Measurements from ENCODE around the gene LGR6. TPM values are rescaled to one million over a fixed set of nuclear protein-coding genes. Genes with fewer than 3 reads are reported as not detected.
A peak's percentile ranks its signal among the peaks of the same experiment; 100 is the strongest.
"Not testable (repeated sequence)": the region's sequence is repeated elsewhere in the genome, so short reads cannot be mapped to it uniquely, and the experiment has no call there.

Gene LGR6
- total RNA-seq, 2 donors from 2014 or later, result 0.21 TPM; not detected in 1

DNA sequence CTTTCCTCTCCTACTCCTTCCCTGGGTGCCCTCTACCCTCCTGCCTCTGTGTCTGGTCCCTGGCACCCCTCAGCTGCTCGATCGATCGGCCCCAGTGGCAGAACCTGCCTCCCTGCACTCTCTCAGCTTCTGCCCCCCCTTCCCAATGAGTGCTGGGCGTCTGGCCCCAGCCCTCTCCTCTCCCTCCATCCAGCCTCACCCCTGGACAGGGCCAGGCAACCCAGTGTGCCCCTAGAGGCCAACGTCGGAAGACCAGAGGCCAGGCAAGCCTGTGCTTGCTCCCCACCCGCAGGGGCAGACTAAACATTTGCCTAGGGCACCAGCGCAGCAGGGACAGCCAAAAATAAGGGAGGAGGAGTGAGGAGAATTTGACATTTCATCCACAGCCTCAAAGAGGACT lies 43.5 kb downstream of the LGR6 start:
- peak; percentile 66 for ATAC-seq (replicated peaks)
- H3K27me3 Mint-ChIP-seq, result peaks cover 19% of the 10 kb centered on the region
- H3K4me3 Mint-ChIP-seq, result no peak overlapping the region
- H3K36me3 Mint-ChIP-seq (ENCODE audit: low read depth), result no peaks in the 10 kb centered on the region
- peaks cover 4% of the 10 kb centered on the region for H3K4me1 Mint-ChIP-seq
- H3K9me3 Mint-ChIP-seq, result no peaks in the 10 kb centered on the region
- H3K27ac Mint-ChIP-seq, result no peak overlapping the region

DNA sequence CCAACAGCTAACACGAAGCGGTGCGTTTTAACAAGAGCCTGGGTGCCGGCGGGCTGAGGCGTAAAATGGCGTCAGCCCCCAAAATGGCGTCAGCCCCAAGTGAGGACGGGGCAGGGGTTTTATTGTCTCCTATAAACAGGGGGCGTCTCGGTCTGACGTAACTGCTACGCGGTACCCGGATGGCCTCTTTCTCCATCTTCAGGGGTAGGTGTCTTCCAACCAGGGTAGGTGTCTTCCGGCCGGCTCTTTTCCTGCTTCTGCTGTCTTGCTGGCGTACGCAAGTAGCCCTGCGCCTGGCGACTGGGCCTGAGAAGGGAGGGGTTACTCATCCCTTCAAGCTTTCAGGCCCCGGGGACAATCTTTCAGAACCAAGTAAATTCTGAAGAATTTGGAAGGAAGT lies 45.3 kb downstream of the LGR6 start:
- Mint-ChIP-seq H3K9me3 (no peaks in the 10 kb centered on the region), H3K4me1 (peaks cover 4% of the 10 kb centered on the region), H3K36me3 (ENCODE audit: low read depth) (no peaks in the 10 kb centered on the region), H3K27ac (no peak overlapping the region), H3K27me3 (peaks cover 22% of the 10 kb centered on the region), H3K4me3 (no peak overlapping the region)
- no peak for ATAC-seq (replicated peaks)

DNA sequence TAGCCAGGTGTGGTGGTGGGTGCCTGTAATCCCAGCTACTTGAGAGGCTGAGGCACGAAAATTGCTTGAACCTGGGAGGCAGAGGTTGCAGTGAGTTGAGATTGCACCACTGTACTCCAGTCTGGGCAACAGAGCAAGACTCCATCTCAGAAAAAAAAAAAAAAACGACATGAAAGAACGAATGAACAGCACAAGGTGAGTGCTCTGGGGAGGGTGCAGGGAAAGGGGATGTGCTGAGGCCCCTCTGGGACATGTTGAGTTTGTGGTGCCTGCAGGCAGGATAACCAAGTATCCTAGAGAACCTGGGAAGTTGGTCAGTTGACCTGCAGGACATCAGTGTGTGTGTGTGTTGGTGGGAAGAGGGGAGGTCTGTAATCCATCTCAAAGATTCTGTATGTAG lies 46.6 kb downstream of the LGR6 start:
- not testable (repeated sequence) for H3K4me1 Mint-ChIP-seq; H3K4me3 Mint-ChIP-seq; ATAC-seq (replicated peaks); H3K9me3 Mint-ChIP-seq; H3K27ac Mint-ChIP-seq; H3K36me3 Mint-ChIP-seq (ENCODE audit: low read depth)
- peaks cover 22% of the 10 kb centered on the region for H3K27me3 Mint-ChIP-seq

DNA sequence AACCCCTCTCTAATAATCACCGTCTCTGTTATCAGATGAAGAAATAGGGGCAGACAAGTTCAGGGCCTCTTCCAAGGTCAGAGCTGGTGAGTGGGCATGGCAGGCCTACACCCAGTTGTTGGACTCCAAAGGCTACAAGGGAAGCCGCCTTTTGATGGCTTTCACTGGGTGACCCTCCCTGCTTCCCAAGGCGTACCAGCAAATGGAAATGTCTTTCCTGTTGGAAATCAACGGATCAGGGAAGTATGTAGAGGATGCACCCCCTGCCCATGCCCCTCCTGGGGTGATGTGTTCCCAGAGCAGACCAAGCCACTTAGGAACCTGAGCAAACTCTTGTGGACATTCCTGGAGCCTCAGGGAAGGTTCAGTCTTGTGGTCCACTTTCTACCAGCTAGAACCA lies 47.4 kb downstream of the LGR6 start:
- Mint-ChIP-seq H3K4me3 (no peak overlapping the region), H3K36me3 (ENCODE audit: low read depth) (no peaks in the 10 kb centered on the region), H3K4me1 (peaks cover 4% of the 10 kb centered on the region), H3K9me3 (no peaks in the 10 kb centered on the region), H3K27me3 (peaks cover 21% of the 10 kb centered on the region), H3K27ac (no peak overlapping the region)
- no peak for ATAC-seq (replicated peaks)

DNA sequence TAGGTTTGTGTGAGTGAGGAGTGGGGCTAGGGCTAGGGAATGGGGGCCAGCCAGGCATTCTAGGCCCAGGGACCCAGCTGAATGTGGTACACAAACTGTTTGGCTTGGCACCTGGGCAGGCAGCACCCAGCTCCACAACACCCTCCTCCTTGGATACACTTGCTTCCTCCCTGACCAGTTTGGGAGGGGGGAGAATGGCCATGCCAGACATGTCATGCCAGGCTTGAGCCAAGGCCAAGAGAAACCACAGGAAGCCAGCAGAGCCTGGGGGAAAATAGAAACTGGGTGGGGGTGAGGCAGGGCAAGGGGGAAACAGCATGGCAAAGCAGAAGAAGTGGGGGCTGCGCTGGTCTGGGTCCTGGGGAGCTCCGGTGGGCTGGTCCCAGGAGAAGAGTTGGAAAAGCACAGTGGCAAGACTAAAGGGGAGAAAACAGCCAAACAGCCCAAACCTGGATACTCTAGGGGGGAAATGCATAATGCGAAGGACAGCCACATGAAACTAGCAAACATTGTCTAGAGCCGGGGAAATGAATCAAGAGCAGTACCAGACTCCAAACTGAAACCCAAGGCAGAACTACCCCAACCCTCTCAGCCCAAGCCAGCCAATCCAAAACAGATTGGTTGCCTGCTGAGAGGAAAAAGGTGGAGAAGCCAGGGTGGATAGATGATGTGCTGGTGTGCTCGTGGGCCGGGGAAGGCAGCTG lies 47.9 kb downstream of the LGR6 start:
- H3K4me1 Mint-ChIP-seq, result peaks cover under 1% of the 10 kb centered on the region
- H3K4me3 Mint-ChIP-seq, result no peak overlapping the region
- no peak overlapping the region for H3K27ac Mint-ChIP-seq
- no peak for ATAC-seq (replicated peaks)
- no peaks in the 10 kb centered on the region for H3K36me3 Mint-ChIP-seq (ENCODE audit: low read depth)
- H3K27me3 Mint-ChIP-seq, result peaks cover 16% of the 10 kb centered on the region
- no peaks in the 10 kb centered on the region for H3K9me3 Mint-ChIP-seq

DNA sequence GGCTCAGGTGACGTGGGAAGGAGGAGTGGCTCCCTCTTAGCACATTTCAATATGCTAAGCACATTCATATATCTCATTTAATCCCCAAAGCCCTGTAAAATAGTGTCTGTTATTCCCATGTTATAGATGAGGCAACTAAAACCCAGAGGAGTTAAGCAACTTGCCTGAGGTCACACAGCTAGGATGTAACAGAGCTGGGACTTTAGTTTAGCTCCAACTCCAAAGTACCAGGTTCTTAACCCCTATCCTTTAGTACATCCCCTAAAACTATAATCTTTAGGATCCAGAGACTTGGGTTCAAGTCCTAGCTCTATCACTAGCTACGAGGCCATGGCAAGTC lies 48.5 kb downstream of the LGR6 start:
- no peaks in the 10 kb centered on the region for H3K36me3 Mint-ChIP-seq (ENCODE audit: low read depth)
- no peaks in the 10 kb centered on the region for H3K9me3 Mint-ChIP-seq
- no peaks in the 10 kb centered on the region for H3K4me1 Mint-ChIP-seq
- peaks cover 15% of the 10 kb centered on the region for H3K27me3 Mint-ChIP-seq
- ATAC-seq (replicated peaks), result no peak
- H3K4me3 Mint-ChIP-seq, result no peak overlapping the region
- H3K27ac Mint-ChIP-seq, result no peak overlapping the region

DNA sequence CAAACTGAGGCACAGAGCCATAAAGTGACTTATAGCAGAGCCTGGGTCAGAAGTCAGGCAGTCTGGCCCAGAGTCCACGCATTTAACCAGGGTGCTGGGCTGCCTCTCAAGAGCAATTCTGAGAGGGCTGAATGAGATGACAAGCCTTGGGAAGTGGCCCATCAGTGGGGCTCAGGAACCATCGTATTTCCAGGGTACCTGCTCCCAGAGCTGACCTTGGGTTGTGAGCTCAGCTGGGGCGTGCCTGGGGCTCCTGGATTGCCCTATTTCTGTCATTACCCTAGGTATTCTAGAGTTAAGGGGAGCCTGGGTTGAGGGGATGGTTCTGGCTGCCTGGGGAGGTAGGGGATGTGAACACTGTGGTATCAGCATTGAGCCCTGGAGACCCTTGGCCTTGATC lies 49.4 kb downstream of the LGR6 start:
- Mint-ChIP-seq H3K27ac (no peak overlapping the region), H3K4me1 (no peaks in the 10 kb centered on the region), H3K27me3 (peaks cover 12% of the 10 kb centered on the region), H3K4me3 (no peak overlapping the region), H3K36me3 (ENCODE audit: low read depth) (no peaks in the 10 kb centered on the region), H3K9me3 (no peaks in the 10 kb centered on the region)
- no peak for ATAC-seq (replicated peaks)

DNA sequence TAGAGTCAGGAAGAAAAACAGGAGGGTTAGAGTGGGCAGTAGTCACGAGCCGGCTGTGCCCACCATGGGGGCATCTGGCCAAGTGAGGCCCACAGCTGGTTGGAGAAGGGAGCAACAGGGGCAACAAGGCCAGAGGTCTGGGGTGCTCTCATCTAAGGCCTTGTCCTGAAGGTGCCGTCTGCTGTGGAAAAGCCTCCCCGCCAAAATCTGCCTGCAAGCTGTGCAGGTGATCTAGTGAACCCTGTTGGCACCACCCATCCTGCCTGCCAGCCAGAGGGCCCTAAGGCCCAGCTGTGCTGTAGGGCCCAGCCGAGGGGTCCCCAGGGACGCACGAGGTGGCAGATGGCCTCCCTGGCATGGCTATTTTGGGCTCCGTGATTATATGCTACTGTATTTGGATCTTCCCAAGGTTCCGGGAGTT lies 51.3 kb downstream of the LGR6 start:
- H3K9me3 Mint-ChIP-seq, result no peaks in the 10 kb centered on the region
- ATAC-seq (replicated peaks), result no peak

DNA sequence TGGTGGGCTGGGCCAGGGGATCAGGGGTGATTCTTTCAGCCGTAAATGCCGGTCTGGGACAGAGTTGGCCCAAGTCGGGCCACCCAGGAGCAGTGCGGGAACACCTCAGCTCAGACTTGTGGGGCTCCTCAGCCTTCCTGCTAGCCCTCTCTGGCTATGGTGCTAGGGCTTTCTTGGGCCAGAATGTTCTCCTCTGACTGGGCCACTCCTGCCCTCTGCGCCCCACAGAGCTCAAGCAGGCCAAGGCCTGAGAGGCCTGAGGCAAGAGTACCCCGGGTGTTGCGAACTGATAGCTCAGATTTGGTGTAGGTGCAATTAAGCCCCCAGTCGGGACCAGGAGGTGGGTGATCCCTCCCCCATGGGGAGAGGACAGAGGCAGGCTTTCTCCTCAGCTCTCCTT lies 51.8 kb downstream of the LGR6 start:
- Mint-ChIP-seq H3K36me3 (ENCODE audit: low read depth) (no peaks in the 10 kb centered on the region), H3K4me1 (no peaks in the 10 kb centered on the region), H3K27ac (no peak overlapping the region), H3K4me3 (no peak overlapping the region), H3K9me3 (no peaks in the 10 kb centered on the region), H3K27me3 (peaks cover 13% of the 10 kb centered on the region)
- ATAC-seq (replicated peaks), result no peak

More for the DNA sequence above, 51.3 kb downstream of the LGR6 start:
- Mint-ChIP-seq H3K36me3 (ENCODE audit: low read depth) (no peaks in the 10 kb centered on the region), H3K27me3 (peaks cover 12% of the 10 kb centered on the region), H3K4me1 (no peaks in the 10 kb centered on the region), H3K4me3 (no peak overlapping the region), H3K27ac (no peak overlapping the region)

DNA sequence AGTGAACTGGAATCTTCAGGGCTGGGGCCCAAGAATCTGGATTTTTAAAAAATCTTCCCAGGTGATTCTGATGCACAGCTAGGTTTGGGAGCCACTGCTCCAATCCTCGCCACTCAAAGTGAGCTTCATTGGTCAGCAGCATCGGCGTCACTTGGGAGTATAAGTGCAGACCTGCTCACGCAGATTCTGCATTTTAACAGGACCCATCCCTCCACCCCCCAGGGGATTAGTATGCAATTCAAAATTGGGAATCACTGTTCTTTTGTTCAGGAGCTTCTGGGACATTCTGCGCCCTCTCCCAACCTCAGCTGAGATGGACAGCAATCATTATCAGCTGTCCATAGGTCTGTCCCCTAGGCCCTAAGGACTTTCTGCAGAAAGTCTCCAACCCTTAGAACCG lies 53.5 kb downstream of the LGR6 start:
- Mint-ChIP-seq H3K36me3 (ENCODE audit: low read depth) (no peaks in the 10 kb centered on the region), H3K9me3 (no peaks in the 10 kb centered on the region), H3K27ac (no peak overlapping the region), H3K27me3 (peaks cover 10% of the 10 kb centered on the region), H3K4me3 (no peak overlapping the region), H3K4me1 (no peaks in the 10 kb centered on the region)
- no peak for ATAC-seq (replicated peaks)

DNA sequence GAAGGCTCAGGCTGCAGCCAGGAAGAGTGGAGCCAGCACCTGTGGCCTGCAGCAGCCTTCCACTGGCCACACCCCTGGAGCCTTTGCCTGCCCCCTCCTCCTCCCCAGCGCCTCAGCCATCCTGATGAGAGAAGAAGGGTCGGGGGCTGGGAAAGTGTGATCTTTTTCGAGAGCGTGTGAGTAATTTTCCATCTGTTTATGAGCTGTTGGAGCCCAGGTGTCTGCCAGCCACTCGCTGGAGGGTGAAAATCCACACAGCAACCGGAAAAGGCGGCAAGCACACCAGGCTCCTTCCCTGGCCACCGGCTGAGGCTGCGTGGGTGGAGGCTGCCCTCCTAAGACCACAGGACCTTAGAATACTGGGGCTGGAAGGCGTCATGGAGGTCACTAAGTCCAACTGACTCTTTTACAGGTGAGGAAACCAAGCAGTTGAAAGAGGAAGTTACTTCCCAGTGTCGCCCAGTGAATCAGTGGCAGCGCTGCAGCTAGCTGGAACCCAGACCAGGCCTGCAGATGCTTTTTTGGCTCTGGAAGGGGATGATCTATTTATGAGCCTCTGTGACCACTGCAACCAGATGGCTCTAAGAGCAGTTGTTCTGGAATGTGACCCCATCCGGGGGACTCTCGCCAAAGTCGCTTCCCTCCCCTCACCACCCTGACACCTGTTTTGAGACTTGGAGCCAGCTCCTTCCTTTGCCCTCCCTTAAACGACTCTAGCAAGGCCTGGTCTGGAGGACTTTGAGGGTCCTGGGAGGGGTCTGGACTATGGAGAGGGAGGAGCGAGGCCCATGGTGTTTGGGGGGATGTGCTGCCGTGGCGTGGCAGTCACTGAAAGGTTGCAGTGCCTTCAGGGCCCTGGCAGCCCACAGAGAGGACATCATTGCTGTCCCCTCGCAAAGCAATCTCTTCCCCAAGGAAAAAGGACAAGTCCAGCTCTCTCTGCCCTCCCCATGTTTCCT lies 54.5 kb downstream of the LGR6 start:
- Mint-ChIP-seq H3K4me3 (no peak overlapping the region), H3K4me1 (no peaks in the 10 kb centered on the region), H3K27ac (no peak overlapping the region), H3K27me3 (peaks cover 6% of the 10 kb centered on the region), H3K9me3 (no peaks in the 10 kb centered on the region), H3K36me3 (ENCODE audit: low read depth) (no peaks in the 10 kb centered on the region)
- no peak for ATAC-seq (replicated peaks)

DNA sequence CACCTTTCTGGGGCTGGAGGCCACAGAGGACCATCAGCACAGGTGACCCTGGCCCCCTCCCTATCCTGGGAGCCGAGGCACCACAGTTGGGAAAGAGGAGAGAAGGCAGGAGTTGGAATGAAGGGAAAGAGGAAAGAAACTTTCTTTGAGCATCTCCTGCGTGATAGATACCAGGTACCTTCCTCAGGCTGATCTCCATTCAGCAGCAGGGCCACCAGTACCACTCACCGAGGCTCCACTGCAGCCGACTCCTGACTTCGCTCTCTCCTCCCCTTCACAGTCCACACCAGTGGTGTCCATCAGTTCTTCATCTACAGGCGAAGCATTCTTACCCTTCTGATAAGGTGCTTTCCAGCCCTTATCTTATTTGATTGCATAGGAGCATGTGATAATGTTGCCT lies 55.3 kb downstream of the LGR6 start:
- H3K4me1 Mint-ChIP-seq, result no peaks in the 10 kb centered on the region
- no peak for ATAC-seq (replicated peaks)
- no peaks in the 10 kb centered on the region for H3K9me3 Mint-ChIP-seq

DNA sequence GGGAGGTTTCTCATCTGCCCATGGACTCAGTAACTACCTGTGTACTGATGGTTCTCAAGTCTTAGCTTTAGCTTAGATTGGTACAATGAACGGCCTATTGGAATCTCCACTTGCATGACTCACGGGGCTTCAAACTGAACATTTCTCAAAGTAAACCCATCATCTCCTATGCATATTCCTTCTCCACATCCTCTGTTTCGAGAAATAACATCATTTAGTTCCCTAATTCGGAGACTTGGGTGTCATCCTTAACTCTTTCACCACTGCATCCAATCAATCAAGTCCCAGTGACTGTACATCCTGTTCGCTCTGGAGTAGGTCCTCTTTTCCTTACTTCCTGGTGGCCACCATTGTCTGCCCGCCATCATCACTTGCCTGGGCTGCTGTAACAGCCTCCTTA lies 55.8 kb downstream of the LGR6 start:
- Mint-ChIP-seq H3K4me3 (no peak overlapping the region), H3K36me3 (ENCODE audit: low read depth) (no peaks in the 10 kb centered on the region), H3K27ac (no peak overlapping the region), H3K27me3 (peaks cover 7% of the 10 kb centered on the region), H3K4me1 (no peaks in the 10 kb centered on the region), H3K9me3 (no peaks in the 10 kb centered on the region)
- ATAC-seq (replicated peaks), result no peak

More for the DNA sequence above, 55.3 kb downstream of the LGR6 start:
- Mint-ChIP-seq H3K27me3 (peaks cover 6% of the 10 kb centered on the region), H3K27ac (no peak overlapping the region), H3K36me3 (ENCODE audit: low read depth) (no peaks in the 10 kb centered on the region), H3K4me3 (no peak overlapping the region)

DNA sequence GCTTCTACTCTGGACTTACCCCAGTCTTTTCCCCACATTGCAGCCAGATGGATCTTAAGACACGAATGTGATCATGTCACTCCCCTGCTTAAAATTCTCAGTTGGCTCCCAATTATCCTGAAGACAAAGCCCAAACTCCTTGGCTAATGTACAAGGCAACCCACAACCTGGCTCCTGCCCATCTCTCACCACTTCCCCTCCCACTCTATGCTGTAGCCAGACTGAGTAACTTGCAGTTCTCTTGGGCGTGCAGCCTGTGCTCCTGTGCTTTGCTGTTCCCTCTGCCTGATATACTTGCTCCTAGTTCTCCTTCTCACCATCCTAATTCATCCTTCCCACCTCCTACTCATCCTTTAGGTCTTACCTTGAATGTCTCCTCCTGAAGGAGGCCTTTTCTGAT lies 56.2 kb downstream of the LGR6 start:
- Mint-ChIP-seq H3K27me3 (peaks cover 10% of the 10 kb centered on the region), H3K36me3 (ENCODE audit: low read depth) (no peaks in the 10 kb centered on the region), H3K27ac (no peak overlapping the region), H3K4me1 (no peaks in the 10 kb centered on the region), H3K9me3 (no peaks in the 10 kb centered on the region), H3K4me3 (no peak overlapping the region)
- ATAC-seq (replicated peaks), result no peak

DNA sequence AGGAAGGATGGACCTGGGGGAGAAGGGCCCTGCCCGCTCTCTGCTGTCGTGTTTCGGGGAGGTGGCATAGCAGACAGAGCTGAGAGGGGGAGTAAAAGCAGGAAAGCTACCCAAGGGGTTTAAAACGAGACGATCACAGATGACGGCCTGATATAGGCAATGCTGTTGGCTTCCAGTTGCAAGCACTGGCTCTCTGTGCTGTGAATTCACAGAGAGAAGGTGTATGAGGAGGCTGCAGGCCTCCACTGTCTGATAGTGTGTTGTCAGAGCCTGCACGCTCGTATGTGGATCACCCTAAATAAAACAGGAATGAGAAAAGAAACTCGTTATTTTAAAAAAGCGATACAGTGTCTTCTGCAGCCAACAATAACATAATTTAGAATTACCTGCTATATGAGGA lies 57.4 kb downstream of the LGR6 start:
- ATAC-seq (replicated peaks), result no peak
- H3K4me3 Mint-ChIP-seq, result no peak overlapping the region
- H3K27ac Mint-ChIP-seq, result no peak overlapping the region
- H3K27me3 Mint-ChIP-seq, result peaks cover 10% of the 10 kb centered on the region
- no peaks in the 10 kb centered on the region for H3K36me3 Mint-ChIP-seq (ENCODE audit: low read depth)
- H3K9me3 Mint-ChIP-seq, result no peaks in the 10 kb centered on the region
- no peaks in the 10 kb centered on the region for H3K4me1 Mint-ChIP-seq
